Tibial nerve (tissue), 3 donors: Measurements from ENCODE around the gene SHMT2.

Experiments used
- CTCF ChIP-seq, 5 experiments: fragments of 200-600 bp in 3 of 5; fragments of 450-650 bp in 2 of 5; sonication (generic) in 3 of 5; IDR thresholded peaks; one replicate each; pipeline ENCODE4 v1.5.1; 2016 to 2019; ENCODE audit warnings: antibody characterized with exemption in 5 of 5, mild to moderate bottlenecking in 3 of 5, moderate library complexity in 2 of 5
- POLR2A ChIP-seq, 2 donors: fragments of 450-650 bp; IDR thresholded peaks; one replicate each; pipeline ENCODE4 v1.6.1; 2017; ENCODE audit warnings: antibody characterized with exemption in 2 of 2, mild to moderate bottlenecking in 2 of 2, moderate library complexity in 2 of 2

GRCh38 chr12:57211791-57212700 is 17.5 kb upstream of the SHMT2 start:
- TF ChIP-seq CTCF (IDR thresholded peaks at IDR 0.05) (no peak), POLR2A (IDR thresholded peaks at IDR 0.05) (no peak)
